Ramos (cell line): ENCODE data around the gene RNF40.

Source experiments
- in situ Hi-C: fragments of 300-500 bp; cut with MboI; formaldehyde crosslinking; loops from one replicate; pipeline ENCODE4 v1.14.3; 2022; ENCODE audit warnings: low sequenced_read_pairs; ENCODE audit not compliant: unreplicated experiment

The RNF40 gene

GRCh38 chr16:30738984-30739951 is 22.9 kb upstream of the RNF40 start:
- in situ Hi-C loops, result loop anchor here (10.0 kb wide), 2 partner anchors 56 to 74 kb away; no protein-coding TSS in a partner anchor

- in situ Hi-C loops, result no loop called here
Observed at GRCh38 chr16:30740364-30741251, 21.5 kb upstream of the RNF40 start.

GRCh38 chr16:30741461-30741914 is 20.6 kb upstream of the RNF40 start:
- in situ Hi-C loops, result no loop called here

- in situ Hi-C loops, result no loop called here
Observed at GRCh38 chr16:30743716-30744115, 18.4 kb upstream of the RNF40 start.

- in situ Hi-C loops, result no loop called here
Observed at GRCh38 chr16:30744183-30744582, 17.9 kb upstream of the RNF40 start.

- in situ Hi-C loops, result no loop called here
Observed at GRCh38 chr16:30745082-30745481, 17.0 kb upstream of the RNF40 start.

- in situ Hi-C loops, result no loop called here
Observed at GRCh38 chr16:30746638-30747175, 15.4 kb upstream of the RNF40 start.

GRCh38 chr16:30747331-30747730 is 14.8 kb upstream of the RNF40 start:
- in situ Hi-C loops, result no loop called here

GRCh38 chr16:30747799-30748633 is 14.1 kb upstream of the RNF40 start, which contains the start of gene PHKG2:
Gene PHKG2, plus strand, starts transcription at chr16:30748425. Its CDS starts 396 bp downstream, at chr16:30748821.
- in situ Hi-C loops, result no loop called here

GRCh38 chr16:30748634-30749445 is 13.3 kb upstream of the RNF40 start:
- in situ Hi-C loops, result no loop called here

- in situ Hi-C loops, result no loop called here
Observed at GRCh38 chr16:30750201-30750600, 11.9 kb upstream of the RNF40 start.

GRCh38 chr16:30750876-30751465 is 11.2 kb upstream of the RNF40 start:
- in situ Hi-C loops, result no loop called here

GRCh38 chr16:30753596-30753995 is 8.5 kb upstream of the RNF40 start:
- in situ Hi-C loops, result no loop called here

GRCh38 chr16:30755955-30756780 is 6.0 kb upstream of the RNF40 start:
- in situ Hi-C loops, result no loop called here

- in situ Hi-C loops, result no loop called here
Observed at GRCh38 chr16:30756781-30757100, 5.4 kb upstream of the RNF40 start.

GRCh38 chr16:30757316-30757715 is 4.8 kb upstream of the RNF40 start:
- in situ Hi-C loops, result no loop called here

GRCh38 chr16:30758988-30759491 is 3.1 kb upstream of the RNF40 start:
- in situ Hi-C loops, result no loop called here
